RPMI8226 (cell line): Measurements from ENCODE around the gene TXNDC16.
A peak's percentile ranks its signal among the peaks of the same experiment; 100 is the strongest.
"Not testable (repeated sequence)": the region's sequence is repeated elsewhere in the genome, so short reads cannot be mapped to it uniquely, and the experiment has no call there.

ENCODE experiments used
- DNase-seq: peaks from one replicate; pipeline ENCODE4 v3.0.0-alpha.2; 2015

TXNDC16 gene

DNA sequence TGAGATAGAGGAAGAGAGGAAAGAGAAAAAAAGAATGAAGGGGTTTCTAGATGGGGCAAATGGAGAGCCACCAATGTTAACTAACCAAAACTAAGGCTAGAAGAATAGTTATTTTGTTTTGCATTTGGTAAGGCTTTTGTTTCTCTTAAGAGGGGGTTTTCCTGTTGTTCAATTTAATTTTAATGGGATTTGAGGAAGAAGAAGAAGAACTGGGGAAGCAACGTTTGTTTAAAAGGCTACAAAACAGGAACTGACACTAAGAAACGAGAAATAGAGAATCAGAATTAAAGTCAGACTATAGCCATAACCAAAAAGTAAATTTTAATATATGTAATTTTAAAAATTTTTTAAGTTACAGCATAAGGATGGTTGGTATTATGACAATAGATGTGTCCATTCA lies 13.7 kb downstream of the TXNDC16 start:
- DNase-seq = no peak

DNA sequence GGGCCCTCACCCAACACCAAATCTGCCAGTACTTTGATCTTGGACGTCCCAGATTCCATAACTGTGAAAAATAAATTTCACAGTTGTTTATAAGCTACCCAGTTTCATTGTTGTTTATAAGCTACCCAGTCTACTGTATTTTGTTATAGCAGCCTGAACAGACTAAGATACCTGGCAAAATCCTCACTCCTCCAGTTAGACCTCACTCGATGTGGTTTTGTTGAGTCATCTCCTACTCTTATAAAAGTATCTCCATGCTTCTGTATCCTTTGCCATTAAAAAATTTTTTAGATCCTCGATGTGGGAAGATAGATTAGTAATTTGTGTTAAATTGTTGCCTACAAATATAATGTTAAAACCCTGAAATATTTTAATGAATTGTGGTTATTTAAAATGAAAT lies 16.0 kb downstream of the TXNDC16 start:
- DNase-seq = no peak

DNA sequence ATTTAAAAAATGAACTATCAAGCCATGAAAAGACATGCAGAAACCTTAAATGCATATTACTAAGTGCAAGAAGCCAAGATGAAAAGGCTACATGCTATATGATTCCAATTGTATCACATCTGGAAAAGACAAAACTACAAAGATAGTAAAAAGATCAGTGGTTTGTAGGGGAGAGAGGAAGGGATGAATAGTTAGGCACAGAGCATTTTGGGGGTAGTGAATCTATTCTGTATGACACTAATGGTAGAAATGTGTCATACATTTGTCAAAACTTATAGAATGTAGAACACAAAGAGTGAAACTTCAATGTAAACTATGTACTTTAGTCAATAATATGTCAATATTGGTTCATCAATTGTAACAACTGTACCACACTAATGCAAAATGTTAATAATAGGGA lies 20.8 kb downstream of the TXNDC16 start:
- no peak for DNase-seq

DNA sequence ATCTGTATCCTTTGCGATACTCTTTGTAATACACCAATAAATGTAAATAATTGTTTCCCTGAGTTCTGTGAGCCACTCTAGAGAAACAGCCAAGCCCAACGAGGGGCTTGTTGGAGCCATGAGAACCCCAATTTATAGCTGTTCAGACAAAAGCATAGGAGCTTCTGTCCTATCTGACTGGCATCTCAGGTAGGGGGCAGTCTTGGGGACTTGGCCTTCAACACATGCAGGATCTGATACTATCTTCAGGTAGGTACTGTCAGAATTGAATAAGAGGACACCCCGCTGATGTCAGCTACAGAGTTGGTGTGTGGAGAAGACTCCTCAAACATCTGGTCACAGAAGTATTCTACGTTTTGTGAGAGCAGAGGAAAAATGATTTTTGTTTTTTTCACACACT lies 25.3 kb downstream of the TXNDC16 start:
- DNase-seq = no peak

DNA sequence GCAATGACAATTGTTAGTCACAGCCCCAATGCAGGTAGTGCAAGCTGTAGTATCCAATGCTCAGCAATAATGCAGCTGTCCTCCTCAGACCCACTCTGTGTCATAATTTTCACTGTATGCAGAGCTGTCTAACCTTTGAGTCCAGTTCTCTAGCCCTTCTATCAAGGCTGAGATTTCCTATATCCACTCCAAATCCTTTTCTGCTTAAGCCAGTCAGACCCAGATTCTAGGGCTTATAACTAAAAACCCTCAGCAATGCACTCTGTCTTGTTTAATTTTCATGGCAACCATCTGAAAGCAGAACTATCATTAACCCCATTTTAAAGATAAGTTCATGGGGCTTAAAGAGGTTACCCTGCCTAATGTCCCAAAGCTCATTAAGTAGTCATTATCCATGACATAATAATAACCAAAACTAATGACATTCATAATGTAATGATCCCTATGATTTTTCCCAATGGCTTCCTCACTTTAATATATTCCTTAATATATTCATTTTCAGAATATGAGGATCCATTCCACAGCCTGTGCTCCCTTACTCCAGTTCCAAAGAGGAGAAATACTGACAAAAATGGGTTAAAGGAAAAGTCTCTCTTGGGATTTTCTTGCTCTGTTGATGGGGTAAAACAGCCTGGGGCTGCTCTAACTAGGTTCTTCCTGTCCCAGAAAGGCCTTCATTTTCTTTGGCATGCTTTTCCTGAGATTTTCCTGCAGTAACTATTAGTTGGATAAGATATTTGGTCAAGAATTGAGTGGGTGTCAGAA lies 29.5 kb downstream of the TXNDC16 start:
- DNase-seq = no peak

DNA sequence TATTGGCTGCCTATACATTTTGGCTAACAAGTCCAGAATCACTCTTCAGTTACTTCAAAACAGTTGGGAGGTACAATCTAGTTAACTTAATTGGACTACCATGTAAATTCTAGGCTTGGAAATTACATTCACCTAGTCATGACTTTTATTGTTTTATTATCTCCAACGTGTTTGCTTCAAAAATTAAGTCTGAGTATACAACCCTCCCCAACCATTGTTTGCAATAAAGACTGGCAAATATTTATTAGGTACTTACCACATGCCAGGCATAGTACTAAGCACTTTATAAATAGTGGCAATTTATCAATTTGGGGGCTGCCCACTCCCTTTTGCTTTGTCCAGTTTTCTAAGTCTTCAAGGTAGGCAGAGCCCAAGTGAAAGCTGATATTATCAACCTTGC lies 30.3 kb downstream of the TXNDC16 start:
- DNase-seq = no peak

DNA sequence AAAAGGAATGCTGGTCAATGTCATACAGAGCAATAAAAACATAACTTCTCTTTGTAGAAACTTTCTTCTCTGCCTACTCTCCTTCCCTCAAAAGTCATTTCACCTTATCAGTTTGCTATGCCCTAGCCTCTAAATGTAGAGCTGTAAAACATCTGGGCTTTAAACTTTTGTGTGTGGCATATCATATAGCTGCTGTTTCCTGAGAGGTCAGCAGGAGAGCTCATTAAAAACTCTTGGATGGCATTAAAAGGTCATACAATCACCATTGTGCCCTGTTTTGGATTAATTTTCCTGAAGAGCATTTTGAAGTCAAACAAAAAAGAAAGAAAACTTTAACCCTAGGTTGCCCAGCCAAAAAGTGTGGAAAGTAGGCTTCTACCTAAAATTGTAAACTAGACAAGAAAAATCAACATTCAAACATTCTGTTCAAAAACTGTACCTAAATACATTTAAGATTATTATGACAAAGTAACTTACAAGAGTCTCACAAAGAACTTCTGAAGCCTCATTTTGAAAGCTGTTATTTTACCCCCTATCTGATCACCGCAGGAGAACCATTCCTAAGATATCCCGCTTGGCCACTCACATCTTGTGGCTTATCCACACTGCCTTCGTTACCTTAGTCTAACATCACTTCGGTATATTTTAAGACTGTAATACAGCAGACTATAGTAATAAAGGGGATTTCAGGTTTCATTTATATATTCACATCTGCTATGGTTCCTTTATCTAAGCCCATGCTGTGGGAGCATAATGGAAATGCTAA lies 38.1 kb downstream of the TXNDC16 start:
- DNase-seq = no peak

DNA sequence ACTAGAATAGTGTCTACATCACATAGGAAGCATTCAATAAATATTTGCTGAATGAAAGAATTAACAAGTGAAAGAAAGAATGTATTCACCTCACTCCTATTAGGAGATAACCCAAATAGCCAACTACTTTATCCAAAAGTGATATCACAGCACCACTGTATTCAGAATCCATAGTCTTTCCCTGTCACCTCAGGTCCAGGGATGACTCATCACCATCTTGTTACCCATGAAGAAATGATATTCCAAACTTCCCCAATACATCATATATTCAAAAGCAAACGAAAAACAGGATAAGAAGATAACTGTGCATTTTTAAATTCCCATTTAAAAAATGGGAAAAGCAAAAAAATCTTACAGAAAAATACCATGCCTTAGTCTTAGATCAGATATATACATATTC lies 39.1 kb downstream of the TXNDC16 start:
- no peak for DNase-seq

DNA sequence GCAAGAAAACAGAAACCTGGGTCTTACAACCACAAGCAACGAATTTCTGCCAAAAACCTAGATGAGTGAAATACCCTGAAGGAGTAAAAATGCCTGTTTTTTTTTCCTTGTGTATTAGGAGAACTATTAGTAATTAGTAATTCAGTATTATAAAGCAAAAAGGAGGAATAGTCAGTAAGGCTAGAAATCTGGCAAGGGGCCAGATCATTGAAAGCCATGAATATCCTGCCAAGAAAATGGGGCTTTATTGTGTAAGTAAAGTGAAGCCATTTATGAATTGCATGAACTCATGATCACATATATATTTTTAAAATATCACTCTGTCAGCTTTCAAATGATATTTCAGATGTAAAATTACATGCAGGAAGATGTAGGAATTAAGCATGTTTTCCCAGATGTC lies 57.9 kb downstream of the TXNDC16 start:
- DNase-seq = no peak

DNA sequence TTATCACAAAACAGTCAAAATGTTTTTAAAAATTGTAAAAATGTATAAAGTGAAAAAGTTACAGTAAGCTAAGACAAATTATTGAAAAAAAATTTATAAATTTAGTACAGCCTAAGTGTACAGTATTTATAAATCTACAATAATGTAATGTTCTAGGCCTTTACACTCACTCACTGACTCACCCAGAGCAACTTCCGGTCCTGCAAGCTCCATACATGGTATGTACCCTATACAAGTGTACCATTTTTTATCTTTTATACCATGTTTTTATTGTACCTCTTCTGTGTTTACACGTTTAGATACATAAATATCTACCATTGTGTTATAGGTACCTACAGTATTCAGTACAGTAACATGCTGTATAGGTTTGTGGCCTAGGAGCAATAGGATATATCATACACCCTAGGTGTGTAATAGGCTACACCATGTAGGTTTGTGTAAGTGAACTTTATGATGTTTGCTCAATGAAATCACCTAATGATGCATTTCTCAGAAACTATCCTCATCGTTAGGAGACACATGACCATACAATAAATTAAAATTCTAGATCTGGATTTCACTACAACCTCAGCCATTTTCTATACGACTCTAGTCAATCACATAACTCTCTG lies 66.8 kb downstream of the TXNDC16 start:
- no peak for DNase-seq

DNA sequence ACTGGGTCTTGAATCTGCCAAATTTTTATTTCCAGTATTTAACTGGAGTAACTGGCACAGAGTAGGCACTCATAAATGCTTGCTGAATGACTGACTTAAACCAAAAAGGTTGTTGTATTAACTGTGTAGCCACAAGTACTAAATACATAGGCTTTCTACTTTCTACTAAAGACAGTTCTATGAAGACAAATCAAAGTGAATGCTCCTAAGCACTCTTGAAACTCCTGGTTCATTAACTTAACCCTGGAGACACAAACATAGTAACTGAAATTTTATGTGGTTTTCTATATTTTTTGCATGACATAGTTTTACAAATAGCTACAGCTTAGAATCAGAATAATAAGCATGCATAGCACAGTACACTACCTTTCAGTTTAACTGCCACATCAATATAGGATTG lies 70.4 kb downstream of the TXNDC16 start:
- DNase-seq = no peak

DNA sequence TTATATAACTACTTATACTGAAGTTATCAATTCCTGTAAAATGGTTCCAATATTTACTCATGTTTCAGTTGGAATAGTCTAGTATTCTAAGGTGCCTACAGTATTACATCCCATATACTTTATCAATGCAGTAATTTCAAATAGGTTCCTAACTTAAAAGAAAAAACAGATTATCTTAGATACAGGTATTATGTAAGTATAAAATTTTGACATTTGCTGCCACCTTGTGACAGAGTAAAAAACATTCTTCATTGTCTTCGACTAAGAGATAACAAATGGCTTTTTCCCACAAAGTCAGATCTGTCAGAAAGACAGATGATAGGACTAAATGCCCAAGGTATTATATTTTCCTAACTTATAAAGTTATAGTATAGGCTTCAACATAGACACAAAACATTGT lies 78.7 kb downstream of the TXNDC16 start:
- peak; percentile 4 for DNase-seq

DNA sequence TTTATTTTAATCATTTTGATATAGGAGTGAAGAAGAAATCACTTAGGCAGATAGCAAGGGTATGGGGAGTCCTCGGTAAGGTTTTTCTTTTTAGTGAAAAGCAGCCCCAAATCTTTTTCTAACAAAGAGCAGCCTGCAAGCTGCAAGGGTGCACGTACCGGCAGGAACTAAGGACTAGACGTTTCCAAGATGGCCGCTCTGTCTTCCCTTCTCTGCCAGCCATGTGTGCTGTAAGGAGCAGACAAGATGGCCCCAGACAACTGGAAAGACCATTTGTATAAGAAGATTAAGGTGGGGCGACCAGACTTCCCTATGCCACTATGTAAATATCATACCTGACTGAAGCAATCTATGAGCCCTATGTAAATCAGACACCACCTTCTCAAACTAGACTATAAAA lies 79.6 kb downstream of the TXNDC16 start:
- no peak for DNase-seq

DNA sequence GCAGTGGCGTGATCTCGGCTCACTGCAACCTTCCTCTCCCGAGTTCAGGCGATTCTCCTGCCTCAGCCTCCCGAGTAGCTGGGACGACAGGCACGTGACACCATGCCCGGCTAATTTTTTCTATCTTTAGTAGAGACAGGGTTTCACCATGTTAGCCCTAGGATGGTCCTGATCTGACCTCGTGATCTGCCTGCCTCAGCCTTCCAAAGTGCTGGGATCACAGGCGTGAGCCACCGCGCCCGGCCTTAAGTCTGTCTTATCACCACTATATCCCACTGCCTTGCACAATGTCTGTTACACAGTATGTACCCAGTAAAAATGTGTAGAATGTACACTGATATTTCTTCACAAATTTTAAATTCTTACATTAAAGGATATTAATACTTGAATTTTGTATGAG lies 80.1 kb downstream of the TXNDC16 start:
- DNase-seq = not testable (repeated sequence)

DNA sequence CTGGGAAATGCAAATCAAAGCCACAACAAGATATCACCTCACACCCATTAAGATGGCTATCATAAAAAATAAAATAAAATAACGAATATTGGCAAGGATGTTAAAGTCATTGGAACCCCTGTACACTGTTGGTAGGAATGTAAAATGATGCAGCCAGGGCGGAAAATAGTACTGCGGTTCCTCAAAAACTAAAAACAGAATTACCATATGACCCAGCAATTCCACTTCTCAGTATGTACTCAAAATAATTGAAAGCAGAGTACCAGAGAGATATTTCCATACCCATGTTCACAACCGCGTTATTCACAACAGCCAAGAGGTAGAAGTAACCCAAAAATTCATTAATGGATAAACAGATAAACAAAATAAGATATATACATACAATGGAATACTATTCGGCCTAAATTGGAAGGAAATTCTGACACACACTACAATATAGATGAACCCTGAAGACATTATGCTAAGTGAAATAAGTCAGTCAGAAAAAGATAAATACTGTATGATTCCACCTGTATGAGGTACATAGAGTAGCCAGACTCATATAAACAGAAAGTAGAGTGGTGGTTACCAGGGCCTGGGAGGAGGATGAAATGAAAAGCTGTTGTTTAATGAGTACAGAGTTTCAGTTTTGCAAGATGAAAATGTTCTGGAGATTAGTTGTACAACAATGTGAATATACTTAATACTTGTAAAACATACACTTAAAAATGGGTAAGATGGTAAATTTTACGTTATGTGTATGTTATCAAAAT lies 84.6 kb downstream of the TXNDC16 start:
- no peak for DNase-seq

DNA sequence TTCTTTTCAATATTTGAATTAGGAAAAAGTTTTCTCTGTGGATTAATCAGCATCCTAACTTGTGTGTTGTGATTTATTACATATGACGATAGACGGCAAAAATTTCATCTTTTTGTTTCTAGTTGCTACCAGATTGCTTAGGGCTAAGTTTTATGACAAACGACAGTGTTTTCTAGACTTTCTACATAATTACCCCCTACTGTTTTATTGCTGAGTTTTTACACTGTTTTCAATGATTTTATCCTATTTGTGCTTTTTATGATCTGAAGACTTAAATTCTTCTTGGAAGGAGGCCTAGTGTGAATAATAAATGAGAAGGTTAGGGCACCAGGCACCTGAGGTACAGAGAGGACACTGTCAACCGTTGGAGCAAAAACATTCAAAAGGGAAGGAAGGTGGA lies 88.1 kb downstream of the TXNDC16 start:
- DNase-seq = no peak

DNA sequence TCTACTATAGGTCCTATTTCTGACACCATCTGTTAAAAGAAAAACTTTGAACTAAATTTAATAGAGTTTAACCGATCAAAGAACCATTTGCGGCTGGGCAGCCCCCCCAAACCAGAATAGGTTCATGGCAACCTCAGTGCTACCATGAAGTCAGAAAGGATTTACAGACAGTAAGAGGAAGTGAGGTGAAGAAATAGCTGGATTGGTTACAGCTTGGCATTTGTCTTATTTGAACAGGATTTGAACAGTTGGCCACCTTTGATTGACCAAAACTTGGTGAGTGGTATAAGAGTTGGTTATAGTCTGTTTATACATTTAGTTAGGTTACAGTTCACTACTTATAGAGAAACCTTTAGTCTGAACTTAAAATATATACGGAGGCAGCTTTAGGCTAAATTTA lies 88.9 kb downstream of the TXNDC16 start:
- no peak for DNase-seq

DNA sequence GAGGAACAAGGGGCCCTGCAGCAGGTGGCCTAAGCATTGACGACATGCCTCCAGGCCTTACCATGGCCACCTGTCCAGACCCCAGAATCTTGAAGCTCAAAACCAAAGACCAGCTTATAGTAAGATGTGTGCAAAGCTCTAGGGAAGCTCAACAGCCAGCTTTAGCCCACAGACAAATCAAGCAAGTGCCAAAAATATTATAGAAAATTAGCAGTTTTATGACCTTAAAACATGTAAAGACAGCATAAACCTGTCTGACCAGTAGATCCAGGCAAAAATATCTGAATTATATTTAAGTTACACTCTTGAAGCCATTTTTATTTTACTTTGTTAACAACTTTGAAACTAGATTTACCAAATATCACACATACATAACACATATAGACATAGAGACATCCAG lies 90.6 kb downstream of the TXNDC16 start:
- DNase-seq = no peak

DNA sequence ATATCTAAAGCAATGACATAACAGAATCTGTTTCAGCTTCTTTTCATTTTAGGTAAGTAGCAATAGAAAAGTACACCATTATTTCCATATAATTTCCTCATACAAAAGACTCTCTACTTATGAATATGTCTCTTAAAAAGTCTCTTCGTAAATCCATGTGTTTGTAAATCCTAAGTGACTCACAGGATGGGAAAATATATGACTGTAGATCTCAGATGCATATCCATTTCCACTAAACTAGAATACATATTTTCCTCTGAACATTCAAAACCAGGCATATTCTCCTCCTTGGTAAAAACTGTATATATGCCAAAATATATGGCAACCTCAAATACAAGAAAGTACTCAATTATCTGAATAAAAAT lies 93.6 kb downstream of the TXNDC16 start:
- DNase-seq = no peak

DNA sequence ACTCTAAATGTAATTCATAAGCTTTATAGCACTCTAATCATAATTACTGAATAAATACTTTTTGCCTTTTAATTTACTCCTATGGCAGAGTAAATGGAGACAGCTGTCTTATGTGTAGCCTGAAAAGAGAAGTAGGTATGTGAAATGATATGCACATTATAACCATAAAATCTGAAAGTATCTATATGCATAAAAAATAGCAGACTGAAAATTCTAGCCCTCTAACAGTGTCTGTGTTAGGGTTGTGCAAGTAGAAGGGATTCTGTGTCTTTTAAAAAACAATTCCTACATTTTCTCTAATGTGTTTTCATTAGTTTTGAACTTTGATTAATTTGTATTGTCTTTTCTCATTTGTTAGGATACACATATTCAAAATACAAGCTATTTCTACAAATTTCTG lies 94.9 kb downstream of the TXNDC16 start:
- DNase-seq = no peak

DNA sequence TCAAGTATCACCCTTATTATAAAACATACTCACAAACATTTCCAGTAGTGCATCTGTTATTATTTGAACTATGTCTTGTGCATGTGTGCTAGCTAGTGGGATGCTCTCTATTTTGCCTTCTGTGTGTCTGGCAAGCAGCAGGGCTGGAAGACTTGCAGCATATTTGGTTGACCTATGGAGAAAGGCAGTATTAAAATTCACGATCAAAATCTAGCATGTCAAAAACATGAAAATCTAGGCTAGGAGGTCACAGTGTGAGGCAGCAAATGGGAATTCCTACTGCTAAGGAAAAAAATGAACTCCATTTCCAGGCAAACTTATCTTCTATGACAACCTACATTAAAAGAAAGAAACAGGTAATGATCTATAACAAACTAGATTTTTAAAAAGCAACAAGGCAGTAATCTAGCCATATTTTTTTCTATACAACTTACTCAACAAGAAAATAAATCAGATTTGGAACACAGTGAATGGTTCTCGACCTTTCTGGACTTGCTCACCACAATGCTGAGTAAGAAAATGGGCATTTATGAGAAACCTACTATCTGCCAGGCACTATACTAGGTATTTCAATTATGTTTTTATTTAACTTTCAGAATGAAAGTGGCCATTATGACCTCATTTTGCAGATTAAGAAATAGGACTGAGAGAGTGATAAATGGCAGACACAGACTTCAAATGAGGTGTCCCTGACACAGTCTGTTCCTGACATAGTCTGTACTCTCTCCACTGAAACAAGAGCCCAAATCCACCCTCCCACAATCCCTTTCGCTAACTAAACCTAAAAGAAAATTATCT lies 96.8 kb downstream of the TXNDC16 start:
- no peak for DNase-seq

DNA sequence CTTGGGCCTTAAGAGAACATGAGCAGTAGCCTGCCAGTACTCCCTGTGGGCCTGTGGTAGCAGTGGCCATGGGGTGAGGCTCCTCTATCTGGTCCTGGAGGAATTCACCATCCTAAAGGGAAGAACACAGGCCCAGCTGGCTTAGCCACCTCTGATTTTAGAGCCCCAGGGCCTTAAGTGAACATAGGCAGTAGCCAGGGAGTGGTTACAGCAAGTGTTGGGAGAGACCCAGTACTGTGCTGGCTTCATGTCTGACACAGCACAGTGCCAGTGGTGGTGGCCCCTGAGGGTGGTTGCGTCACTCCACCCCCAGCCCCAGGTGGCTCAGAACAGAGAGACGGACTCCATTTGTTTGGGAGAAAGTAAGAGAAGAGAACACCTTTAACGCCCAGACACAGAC lies 105.1 kb downstream of the TXNDC16 start:
- DNase-seq = no peak

DNA sequence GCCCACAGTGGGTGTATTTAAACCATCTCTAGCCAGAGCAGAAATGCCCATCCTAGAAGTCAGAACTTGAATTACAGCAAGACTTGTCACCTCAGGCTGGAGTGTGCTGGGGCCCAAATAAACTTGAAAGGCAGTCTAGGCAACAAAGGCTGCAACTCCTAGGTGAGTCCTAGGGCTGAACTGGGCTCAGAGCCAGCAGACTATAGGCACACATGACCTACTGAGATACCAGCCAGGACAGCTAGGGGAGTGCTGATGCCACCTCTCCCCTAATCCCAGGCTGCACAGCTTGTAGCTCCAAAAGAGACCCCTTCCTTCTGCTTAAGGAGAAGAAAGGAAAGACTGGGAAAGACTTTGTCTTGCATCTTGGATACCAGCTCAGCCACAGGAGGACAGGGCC lies 106.0 kb downstream of the TXNDC16 start:
- no peak for DNase-seq
